ENCODE results near the gene SLC1A1.

The SLC1A1 gene

DNA sequence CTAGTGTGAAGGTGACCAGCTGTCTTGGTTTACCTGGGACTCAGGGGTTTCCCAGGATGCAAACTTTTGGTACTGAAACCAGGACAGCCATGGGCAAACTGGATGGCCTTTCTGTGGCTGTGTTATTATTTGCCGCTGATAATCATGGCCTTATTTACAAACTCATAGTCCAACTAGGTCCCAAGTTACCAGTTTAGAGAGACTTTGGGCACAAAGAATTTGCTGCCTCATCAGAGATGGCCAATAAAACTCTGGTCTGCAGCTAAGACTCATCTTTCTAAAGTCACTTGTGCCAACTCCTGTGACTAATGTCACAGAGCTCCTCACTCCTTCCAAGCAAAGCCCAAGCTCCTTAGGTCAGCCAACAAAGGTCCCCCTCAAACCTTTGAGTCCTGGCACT lies 124.4 kb downstream of the SLC1A1 start:
- in situ Hi-C loops (cut with HindIII; ENCODE audit: low sequenced_read_pairs): loop anchor here (5.0 kb wide), 1 partner anchor 93 kb away; no protein-coding TSS in a partner anchor

DNA sequence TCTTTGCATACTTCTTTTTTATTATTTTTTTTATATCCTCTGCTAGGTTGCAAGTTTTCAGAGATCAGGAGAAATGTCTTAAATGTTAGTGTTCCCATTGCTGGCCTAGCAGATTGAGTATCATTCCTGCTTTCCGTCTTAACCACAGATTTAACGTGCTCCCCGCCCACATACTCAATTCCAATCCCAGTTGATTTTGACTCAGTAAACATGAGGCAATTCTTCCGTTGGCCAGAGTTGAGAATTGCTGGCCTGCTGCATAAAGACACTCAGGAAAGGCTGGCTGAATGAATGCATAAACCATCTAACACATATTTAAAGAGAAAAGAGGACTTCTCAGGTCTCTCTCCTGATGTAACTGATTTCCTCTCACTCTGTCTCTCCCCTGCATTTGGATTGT lies 125.0 kb downstream of the SLC1A1 start:
- in situ Hi-C loops (cut with HindIII; ENCODE audit: low sequenced_read_pairs): loop anchor here (5.0 kb wide), 1 partner anchor 92 kb away; no protein-coding TSS in a partner anchor

DNA sequence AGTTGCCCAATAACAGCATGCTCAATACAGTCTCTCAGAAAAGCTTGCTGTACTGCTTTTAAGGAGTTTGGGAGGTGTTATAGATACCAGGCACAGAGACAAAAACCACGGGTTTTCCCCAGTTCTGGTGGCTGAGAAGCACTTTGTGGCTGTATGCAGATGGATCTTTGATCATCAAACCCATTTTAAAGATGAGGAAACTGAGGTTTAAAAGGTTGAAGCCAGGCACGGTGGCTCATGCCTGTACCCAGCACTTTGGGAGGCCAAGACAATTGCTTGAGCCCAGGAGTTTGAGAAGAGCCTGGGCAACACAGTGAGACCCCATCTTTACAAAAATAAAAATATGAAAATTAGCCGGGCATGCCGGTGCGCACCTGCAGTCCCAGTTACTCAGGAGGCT lies 125.5 kb downstream of the SLC1A1 start:
- in situ Hi-C loops (cut with HindIII; ENCODE audit: low sequenced_read_pairs): loop anchor here (5.0 kb wide), 1 partner anchor 92 kb away; no protein-coding TSS in a partner anchor

DNA sequence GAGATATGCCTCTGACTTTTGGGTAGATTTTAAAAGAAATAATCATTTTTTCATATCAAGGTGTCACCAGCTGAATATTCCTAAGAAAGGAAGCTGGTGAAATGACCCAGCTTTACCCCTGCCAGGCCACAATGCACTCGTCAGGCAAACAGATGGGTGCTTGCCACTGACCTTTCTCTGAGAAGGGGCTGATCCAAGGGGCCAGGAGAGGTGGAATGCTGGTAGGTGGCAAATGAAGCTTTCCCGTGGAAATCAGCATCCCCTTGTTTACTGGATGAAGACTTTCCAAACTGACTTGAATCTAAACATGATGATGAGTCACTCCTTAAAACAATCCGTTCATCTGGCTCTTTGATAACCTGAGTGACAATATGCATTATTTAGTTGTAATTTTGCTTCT lies 127.5 kb downstream of the SLC1A1 start:
- in situ Hi-C loops (cut with HindIII; ENCODE audit: low sequenced_read_pairs): loop anchor here (5.0 kb wide), 1 partner anchor 90 kb away; no protein-coding TSS in a partner anchor

DNA sequence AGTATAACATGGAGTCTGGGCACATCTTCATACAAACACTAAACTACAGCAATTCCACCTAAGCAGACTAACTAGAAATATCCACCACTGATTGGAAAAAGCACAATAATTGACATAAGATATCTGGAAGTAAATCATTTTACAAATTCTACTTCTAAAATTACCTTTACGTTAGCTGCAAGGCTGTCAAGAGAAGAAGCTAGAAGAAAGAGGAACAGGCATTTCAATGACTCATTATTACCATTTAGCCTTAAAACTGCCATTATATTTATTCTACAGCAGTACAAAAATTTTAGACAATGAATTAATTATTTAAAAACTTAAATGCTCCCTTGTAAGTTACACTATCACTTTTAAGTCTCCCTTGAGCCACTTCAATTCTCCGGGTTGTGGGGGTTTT lies 128.4 kb downstream of the SLC1A1 start:
- in situ Hi-C loops (cut with HindIII; ENCODE audit: low sequenced_read_pairs): loop anchor here (5.0 kb wide), 1 partner anchor 89 kb away; no protein-coding TSS in a partner anchor

DNA sequence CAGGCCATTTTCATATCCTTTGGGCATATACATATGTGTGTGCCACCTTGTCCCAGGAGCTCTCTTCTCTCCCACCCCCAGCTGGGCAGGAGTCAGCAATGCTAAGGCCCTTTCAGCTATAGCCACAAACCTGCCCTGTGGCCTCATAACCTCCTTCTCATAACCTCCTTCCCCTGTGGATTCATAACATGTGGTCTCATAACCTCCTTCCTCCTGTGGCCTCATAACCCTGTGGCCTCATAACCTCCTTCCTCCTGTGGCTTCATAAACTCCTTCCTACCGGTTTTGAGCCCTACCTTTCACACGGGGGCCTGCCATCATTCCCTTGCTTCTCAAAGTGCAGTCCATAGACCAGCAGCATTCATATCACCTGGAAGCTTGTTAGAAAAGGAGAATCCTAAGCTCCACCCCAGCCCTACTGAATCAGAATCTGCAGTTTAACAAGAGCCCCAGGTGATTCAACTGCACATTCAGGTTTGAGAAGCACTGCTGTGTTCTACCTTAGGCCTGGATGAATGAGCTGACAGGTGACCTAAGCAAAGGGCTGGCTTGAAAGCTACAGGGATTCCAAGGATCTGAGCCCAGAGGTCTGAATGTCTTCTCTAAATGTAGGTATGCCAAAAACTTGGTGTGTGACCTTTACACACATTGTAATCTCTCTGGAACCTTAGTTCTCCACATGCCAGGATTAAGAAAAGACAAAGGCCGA lies 129.9 kb downstream of the SLC1A1 start:
- in situ Hi-C loops (cut with HindIII; ENCODE audit: low sequenced_read_pairs): no loop called here

DNA sequence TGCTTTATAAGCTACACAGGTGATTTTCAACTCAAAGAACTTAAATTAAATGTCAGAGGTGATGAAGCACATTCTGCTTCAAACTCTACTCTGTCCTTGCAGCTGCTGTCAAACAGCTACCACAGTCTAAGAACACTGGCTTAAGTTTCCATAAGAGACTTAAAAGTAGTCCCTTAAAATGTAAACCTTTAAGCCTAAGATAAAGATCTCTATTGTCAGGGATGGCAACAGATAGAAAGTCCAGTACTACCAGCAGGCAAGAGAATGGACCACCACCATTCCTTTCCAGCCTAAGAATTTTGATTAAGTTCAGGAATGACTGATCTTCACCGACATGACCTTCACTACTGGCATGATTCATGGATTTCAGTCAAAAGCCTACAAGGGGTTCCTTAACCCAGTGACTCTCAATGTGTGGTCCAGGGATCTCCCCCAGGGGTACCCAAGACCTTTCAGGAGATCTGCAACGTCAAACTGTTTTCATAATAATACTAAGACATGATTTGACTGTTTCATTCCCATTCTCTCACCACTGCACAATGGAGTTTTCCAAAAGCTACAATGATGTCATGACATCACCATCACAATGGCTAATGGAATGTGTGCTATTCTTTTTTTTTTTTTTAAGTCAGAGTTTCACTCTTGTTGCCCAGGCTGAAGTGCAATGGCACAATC lies 130.8 kb downstream of the SLC1A1 start:
- in situ Hi-C loops (cut with HindIII; ENCODE audit: low sequenced_read_pairs): no loop called here

DNA sequence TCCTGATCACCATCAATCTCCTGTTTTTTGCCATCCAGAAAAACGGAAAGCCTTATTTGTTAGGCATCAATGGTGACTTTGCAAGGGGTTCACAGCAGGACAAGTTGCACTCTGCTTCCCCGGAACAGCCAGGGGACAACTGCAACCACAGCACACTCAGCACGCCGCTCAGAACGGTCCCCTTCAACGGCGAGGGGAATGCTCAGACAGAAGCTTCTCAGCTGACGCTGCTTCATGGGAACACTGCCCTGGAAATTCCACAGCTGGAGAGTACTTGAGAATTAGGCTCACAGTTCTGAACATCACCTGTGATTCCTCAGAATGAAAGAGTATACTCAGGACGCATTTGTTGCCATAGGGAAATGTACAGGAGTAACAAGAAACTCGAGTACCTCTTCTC lies 131.7 kb downstream of the SLC1A1 start:
- in situ Hi-C loops (cut with HindIII; ENCODE audit: low sequenced_read_pairs): no loop called here

DNA sequence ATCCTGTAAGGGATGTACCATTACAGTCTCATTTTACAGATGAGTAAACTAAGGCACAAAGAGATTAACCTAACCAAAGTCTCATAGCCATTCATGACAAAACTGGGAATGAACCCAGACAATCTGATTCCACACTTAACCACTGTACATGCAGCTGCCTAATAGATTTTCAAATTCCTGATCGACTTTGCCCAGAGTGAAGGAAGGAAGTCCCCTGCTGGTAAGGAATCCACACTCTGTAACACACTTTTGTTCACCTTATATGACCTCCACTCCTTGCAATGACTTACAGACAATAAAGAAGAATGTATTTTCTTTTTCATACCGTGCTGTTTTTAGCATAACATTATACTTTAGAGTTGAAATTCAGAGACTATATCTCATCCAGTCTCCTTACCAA lies 140.6 kb downstream of the SLC1A1 start:
- in situ Hi-C loops (cut with HindIII; ENCODE audit: low sequenced_read_pairs): no loop called here
